ENCODE results near the gene HEXIM2. TPM values are rescaled to one million over a fixed set of nuclear protein-coding genes. Genes with fewer than 3 reads are reported as not detected.
"Not testable (repeated sequence)": the region's sequence is repeated elsewhere in the genome, so short reads cannot be mapped to it uniquely, and the experiment has no call there.

Gene HEXIM2
- total and polyA plus RNA-seq, 8 donors: 0.92 to 34.4 (median 11.0) TPM

DNA sequence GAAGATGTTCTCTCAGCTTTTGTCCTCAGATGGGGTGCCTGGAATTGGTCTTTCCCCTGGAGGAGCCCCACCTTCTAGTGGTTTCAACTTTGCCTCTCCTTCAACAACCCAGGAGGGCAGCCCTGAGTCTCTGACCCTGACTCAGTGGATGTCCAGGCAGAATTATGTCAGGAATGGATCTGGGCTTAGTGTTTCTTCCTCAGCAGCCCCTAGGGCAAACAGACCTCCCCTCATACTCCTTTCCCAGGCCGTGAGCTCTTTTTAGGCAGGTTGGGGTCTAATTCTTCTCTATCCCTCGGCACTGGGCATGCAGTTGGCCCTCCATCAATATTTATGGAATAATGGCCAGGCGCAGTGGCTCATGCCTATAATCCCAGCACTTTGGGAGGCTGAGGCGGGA lies 39.8 kb downstream of the HEXIM2 start:
- peak overlapping the region in 1 of 5 donors; percentile 14 for H3K27ac ChIP-seq
- H3K36me3 ChIP-seq: no peaks in the 10 kb centered on the region
- H3K4me3 ChIP-seq: no peak overlapping the region
- 90 to 96% (median 94%) methylated on average over 4 of the region's 4 CpGs for WGBS, 5 donors
- no peak for DNase-seq
- no peaks in the 10 kb centered on the region for H3K27me3 ChIP-seq
- H3K9me3 ChIP-seq: no peaks in the 10 kb centered on the region
- intact Hi-C loops (cut with DNase I; ENCODE audit: low total_unique reads): no loop called here
- TF ChIP-seq EP300 (IDR thresholded peaks at IDR 0.05): no peak
- TF ChIP-seq, protein P1, sequence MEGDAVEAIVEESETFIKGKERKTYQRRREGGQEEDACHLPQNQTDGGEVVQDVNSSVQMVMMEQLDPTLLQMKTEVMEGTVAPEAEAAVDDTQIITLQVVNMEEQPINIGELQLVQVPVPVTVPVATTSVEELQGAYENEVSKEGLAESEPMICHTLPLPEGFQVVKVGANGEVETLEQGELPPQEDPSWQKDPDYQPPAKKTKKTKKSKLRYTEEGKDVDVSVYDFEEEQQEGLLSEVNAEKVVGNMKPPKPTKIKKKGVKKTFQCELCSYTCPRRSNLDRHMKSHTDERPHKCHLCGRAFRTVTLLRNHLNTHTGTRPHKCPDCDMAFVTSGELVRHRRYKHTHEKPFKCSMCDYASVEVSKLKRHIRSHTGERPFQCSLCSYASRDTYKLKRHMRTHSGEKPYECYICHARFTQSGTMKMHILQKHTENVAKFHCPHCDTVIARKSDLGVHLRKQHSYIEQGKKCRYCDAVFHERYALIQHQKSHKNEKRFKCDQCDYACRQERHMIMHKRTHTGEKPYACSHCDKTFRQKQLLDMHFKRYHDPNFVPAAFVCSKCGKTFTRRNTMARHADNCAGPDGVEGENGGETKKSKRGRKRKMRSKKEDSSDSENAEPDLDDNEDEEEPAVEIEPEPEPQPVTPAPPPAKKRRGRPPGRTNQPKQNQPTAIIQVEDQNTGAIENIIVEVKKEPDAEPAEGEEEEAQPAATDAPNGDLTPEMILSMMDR (IDR thresholded peaks at IDR 0.05): no peak
- peaks cover 4 to 14% (median 10%) of the 10 kb centered on the region in 4 donors for H3K4me1 ChIP-seq

DNA sequence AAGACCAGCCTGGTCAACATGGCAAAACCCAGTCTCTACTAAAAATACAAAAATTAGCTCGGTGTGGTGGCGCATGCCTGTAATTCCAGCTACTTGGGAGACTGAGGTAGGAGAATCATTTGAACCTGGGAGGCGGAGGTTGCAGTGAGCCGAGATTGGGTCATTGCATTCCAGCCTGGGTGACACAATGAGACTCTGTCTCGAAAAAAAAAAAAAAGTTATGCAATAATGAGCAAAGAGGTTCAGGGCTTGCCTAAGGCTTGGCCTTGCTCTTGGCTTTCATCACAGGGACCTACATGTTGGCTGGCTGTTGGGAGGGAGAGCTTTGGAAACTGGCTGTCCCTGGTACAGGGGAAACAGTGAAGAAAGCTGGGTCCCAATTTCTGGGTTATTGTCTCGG lies 40.2 kb downstream of the HEXIM2 start:
- H3K9me3 ChIP-seq; H3K27me3 ChIP-seq; H3K36me3 ChIP-seq; DNase-seq; H3K4me3 ChIP-seq; intact Hi-C loops (cut with DNase I; ENCODE audit: low total_unique reads): not testable (repeated sequence)
- Histone ChIP-seq H3K4me1 (peaks cover 4 to 14% (median 10%) of the 10 kb centered on the region in 4 donors), H3K27ac (peak overlapping the region in 1 of 5 donors; percentile 14)
- 69 to 91% (median 80%) methylated on average over 6 of the region's 6 CpGs for WGBS, 5 donors

GRCh38 chr17:45218895-45219661 lies 57.4 kb downstream of the HEXIM2 start:
- Histone ChIP-seq H3K36me3 (no peaks in the 10 kb centered on the region), H3K27ac (no peak overlapping the region), H3K9me3 (no peaks in the 10 kb centered on the region), H3K4me1 (peaks cover 14 to 40% (median 27%) of the 10 kb centered on the region in 4 donors), H3K27me3 (peaks cover 0 to 29% (median 10%) of the 10 kb centered on the region in 3 donors), H3K4me3 (no peak overlapping the region)
- TF ChIP-seq EP300 (IDR thresholded peaks at IDR 0.05) (no peak), POLR2AphosphoS5 (IDR thresholded peaks at IDR 0.05) (peak in 2 of 3 donors; percentile 14 to 78)
- TF ChIP-seq, protein P1 (IDR thresholded peaks at IDR 0.05): peak in 6 of 7 experiments; percentile 86 to 99 (median 96)
- WGBS, 5 donors: 9 to 12% (median 11%) methylated on average over 12 of the region's 12 CpGs
- DNase-seq: peak; percentile 92 to 93
- intact Hi-C loops (cut with DNase I; ENCODE audit: low total_unique reads): no loop called here

Small RNA genes within 50 kb of the gene (small RNA-seq; reads per million reads assigned to genes)
- 0 to 0.30 (median 0.18) reads per million in 4 donors for gene MIR6784

Other genes starting within 250 kb of the HEXIM2 start
- 1 to 10 TPM in 1 of 5 donors, not detected in 4; 9.7 TPM for gene GFAP, start 246.4 kb upstream of the HEXIM2 start, total RNA-seq
- 1 to 10 TPM in 1 of 3 donors, under 1 TPM in 2; 0.15 to 1.4 (median 0.23) TPM for gene GFAP, start 246.4 kb upstream of the HEXIM2 start, polyA plus RNA-seq
- 10 to 100 TPM in 1 of 5 donors, 1 to 10 TPM in 1, under 1 TPM in 2, not detected in 1; 0.58 to 12.2 (median 2.0) TPM for gene KIF18B, start 214.1 kb upstream of the HEXIM2 start, total RNA-seq
- gene KIF18B, start 214.1 kb upstream of the HEXIM2 start, polyA plus RNA-seq: 1 to 10 TPM in 2 of 3 donors, under 1 TPM in 1; 0.15 to 2.2 (median 1.2) TPM
- gene C1QL1, start 193.6 kb upstream of the HEXIM2 start, total RNA-seq: 10 to 100 TPM in 2 of 5 donors, 1 to 10 TPM in 2, not detected in 1; 2.2 to 16.3 (median 8.1) TPM
- gene C1QL1, start 193.6 kb upstream of the HEXIM2 start, polyA plus RNA-seq: 1 to 10 TPM; 2.9 to 8.6 (median 5.2) TPM
- 10 to 100 TPM in 3 of 5 donors, 1 to 10 TPM in 2; 2.3 to 22.9 (median 14.9) TPM for gene DCAKD, start 110.2 kb upstream of the HEXIM2 start, total RNA-seq
- gene DCAKD, start 110.2 kb upstream of the HEXIM2 start, polyA plus RNA-seq: 10 to 100 TPM in 2 of 3 donors, 1 to 10 TPM in 1; 9.5 to 17.2 (median 11.5) TPM
- gene NMT1, start 100.6 kb upstream of the HEXIM2 start, total RNA-seq: 100 to 1,000 TPM in 2 of 5 donors, 10 to 100 TPM in 3; 30.1 to 229 (median 74.0) TPM
- gene NMT1, start 100.6 kb upstream of the HEXIM2 start, polyA plus RNA-seq: 100 to 1,000 TPM in 1 of 3 donors, 10 to 100 TPM in 2; 23.3 to 230 (median 49.7) TPM
- 100 to 1,000 TPM in 1 of 5 donors, 10 to 100 TPM in 3, 1 to 10 TPM in 1; 7.6 to 215 (median 31.0) TPM for gene PLCD3, start 29.4 kb upstream of the HEXIM2 start, total RNA-seq
- gene PLCD3, start 29.4 kb upstream of the HEXIM2 start, polyA plus RNA-seq: 100 to 1,000 TPM in 1 of 3 donors, 10 to 100 TPM in 2; 17.2 to 106 (median 53.2) TPM
- 10 to 100 TPM in 3 of 5 donors, 1 to 10 TPM in 2; 4.6 to 24.6 (median 15.2) TPM for gene ACBD4, start 26.2 kb upstream of the HEXIM2 start, total RNA-seq
- gene ACBD4, start 26.2 kb upstream of the HEXIM2 start, polyA plus RNA-seq: 10 to 100 TPM; 16.1 to 23.1 (median 18.1) TPM
- 10 to 100 TPM in 3 of 5 donors, 1 to 10 TPM in 2; 6.4 to 23.8 (median 13.0) TPM for gene HEXIM1, start 13.4 kb upstream of the HEXIM2 start, total RNA-seq
- 10 to 100 TPM; 15.4 to 20.5 (median 16.1) TPM for gene HEXIM1, start 13.4 kb upstream of the HEXIM2 start, polyA plus RNA-seq
- gene FMNL1, start 60.0 kb downstream of the HEXIM2 start, total RNA-seq: 10 to 100 TPM in 3 of 5 donors, 1 to 10 TPM in 2; 8.1 to 34.5 (median 16.5) TPM
- 10 to 100 TPM in 1 of 3 donors, 1 to 10 TPM in 2; 4.5 to 10.1 (median 8.2) TPM for gene FMNL1, start 60.0 kb downstream of the HEXIM2 start, polyA plus RNA-seq
- not detected for gene SPATA32, start 100.2 kb downstream of the HEXIM2 start, total RNA-seq
- not detected for gene SPATA32, start 100.2 kb downstream of the HEXIM2 start, polyA plus RNA-seq
- gene MAP3K14, start 155.1 kb downstream of the HEXIM2 start, total RNA-seq: 10 to 100 TPM in 2 of 5 donors, 1 to 10 TPM in 3; 1.2 to 17.7 (median 9.7) TPM
- 10 to 100 TPM in 1 of 3 donors, 1 to 10 TPM in 2; 6.3 to 11.0 (median 6.4) TPM for gene MAP3K14, start 155.1 kb downstream of the HEXIM2 start, polyA plus RNA-seq

Data from stomach (tissue), 9 donors.